ENCODE data around the gene PIGQ. TPM values are rescaled to one million over a fixed set of nuclear protein-coding genes. Genes with fewer than 3 reads are reported as not detected.
A peak's percentile ranks its signal among the peaks of the same experiment; 100 is the strongest.

PIGQ gene
- total and polyA plus RNA-seq, 2 of the 13 experiments (the other 11 are each of a cell fraction or from before 2014, with no cell fraction given), result 7.7 to 19.7 TPM

DNA sequence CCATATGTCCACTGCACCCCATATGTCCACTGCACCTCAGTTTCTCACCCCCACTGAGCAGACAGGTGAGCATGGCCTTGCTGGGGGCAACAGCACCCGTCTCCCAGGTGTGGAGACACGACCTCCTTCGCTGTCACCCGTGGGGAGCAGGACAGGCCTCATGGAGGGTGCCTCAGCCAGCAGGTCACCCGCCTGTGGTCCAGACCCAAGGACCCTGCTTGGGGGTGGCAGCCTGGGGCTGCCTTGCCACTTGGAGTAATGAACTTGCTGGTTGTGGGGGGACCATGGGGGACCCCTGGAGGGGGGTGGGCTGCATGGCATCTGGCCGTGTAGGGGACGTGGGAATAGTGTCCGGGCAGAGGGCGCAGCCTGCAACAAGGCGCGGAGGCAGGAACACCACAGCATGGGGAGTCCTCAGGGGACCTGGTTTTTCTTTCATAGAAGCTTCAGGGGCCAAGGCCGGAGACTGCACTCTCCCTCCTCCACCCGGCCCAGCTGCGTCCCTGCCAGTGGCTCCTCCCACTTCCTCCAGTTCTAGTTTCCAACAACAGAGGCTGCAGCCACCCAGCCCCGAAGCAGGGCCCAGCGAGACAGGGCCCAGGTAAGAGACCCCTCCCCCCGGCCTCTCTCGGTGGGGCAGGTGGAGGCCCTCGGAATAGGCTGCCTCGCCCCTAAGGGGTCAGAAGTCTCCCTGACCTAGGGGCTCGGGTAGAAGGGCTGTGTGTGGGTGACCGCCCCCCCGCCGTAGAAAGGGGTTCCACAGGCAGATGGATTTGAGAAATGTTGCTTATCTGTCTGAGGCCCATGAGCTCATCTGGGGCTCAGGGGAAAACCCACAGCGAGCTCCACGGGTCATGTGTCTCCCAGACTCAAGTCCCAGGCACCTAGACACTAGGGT is 3.0 kb upstream of the PIGQ start, which contains the start of gene NHLRC4 (continued):
- TF ChIP-seq PRDM10 (CRISPR knock-in tag; IDR thresholded peaks at IDR 0.05; ENCODE audit: low read depth) (0 out of 2 replicates have a peak, but pooled peaks have one; percentile 33), ELF3 (CRISPR knock-in tag; IDR thresholded peaks at IDR 0.05) (peak; percentile 45; the same call in 1 of the 2 replicates), XBP1 (CRISPR knock-in tag; IDR thresholded peaks at IDR 0.05) (no peak), ZNF770 (CRISPR knock-in tag; IDR thresholded peaks at IDR 0.05) (0 out of 2 replicates have a peak, but pooled peaks have one; percentile 10), SIN3B (IDR thresholded peaks at IDR 0.05; ENCODE audit: low read length) (no peak), CHCHD3 (CRISPR knock-in tag; IDR thresholded peaks at IDR 0.05) (no peak), ZNF589 (CRISPR knock-in tag; conservative IDR thresholded peaks at IDR 0.05) (no peak), HNRNPH1 (optimal IDR thresholded peaks at IDR 0.05; ENCODE audit: low read depth, low read length) (no peak), THYN1 (CRISPR knock-in tag; IDR thresholded peaks at IDR 0.05; ENCODE audit: borderline replicate concordance, low read depth) (no peak), NCOA5 (CRISPR knock-in tag; IDR thresholded peaks at IDR 0.05) (no peak), PATZ1 (CRISPR knock-in tag; IDR thresholded peaks at IDR 0.05) (0 out of 2 replicates have a peak, but pooled peaks have one; percentile 11), RXRA (CRISPR knock-in tag; IDR thresholded peaks at IDR 0.05) (peak; percentile 56; the same call in 1 of the 2 replicates), SP5 (CRISPR knock-in tag; IDR thresholded peaks at IDR 0.05; ENCODE audit: borderline replicate concordance, low read depth) (peak; percentile 80), ZMAT3 (CRISPR knock-in tag; conservative IDR thresholded peaks at IDR 0.05) (no peak), ZIK1 (CRISPR knock-in tag; IDR thresholded peaks at IDR 0.05; ENCODE audit: borderline replicate concordance, low read depth) (no peak), NFRKB (IDR thresholded peaks at IDR 0.05) (no peak)
- TF ChIP-seq, protein P1, sequence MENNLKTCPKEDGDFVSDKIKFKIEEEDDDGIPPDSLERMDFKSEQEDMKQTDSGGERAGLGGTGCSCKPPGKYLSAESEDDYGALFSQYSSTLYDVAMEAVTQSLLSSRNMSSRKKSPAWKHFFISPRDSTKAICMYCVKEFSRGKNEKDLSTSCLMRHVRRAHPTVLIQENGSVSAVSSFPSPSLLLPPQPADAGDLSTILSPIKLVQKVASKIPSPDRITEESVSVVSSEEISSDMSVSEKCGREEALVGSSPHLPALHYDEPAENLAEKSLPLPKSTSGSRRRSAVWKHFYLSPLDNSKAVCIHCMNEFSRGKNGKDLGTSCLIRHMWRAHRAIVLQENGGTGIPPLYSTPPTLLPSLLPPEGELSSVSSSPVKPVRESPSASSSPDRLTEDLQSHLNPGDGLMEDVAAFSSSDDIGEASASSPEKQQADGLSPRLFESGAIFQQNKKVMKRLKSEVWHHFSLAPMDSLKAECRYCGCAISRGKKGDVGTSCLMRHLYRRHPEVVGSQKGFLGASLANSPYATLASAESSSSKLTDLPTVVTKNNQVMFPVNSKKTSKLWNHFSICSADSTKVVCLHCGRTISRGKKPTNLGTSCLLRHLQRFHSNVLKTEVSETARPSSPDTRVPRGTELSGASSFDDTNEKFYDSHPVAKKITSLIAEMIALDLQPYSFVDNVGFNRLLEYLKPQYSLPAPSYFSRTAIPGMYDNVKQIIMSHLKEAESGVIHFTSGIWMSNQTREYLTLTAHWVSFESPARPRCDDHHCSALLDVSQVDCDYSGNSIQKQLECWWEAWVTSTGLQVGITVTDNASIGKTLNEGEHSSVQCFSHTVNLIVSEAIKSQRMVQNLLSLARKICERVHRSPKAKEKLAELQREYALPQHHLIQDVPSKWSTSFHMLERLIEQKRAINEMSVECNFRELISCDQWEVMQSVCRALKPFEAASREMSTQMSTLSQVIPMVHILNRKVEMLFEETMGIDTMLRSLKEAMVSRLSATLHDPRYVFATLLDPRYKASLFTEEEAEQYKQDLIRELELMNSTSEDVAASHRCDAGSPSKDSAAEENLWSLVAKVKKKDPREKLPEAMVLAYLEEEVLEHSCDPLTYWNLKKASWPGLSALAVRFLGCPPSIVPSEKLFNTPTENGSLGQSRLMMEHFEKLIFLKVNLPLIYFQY (CRISPR knock-in tag; IDR thresholded peaks at IDR 0.05; ENCODE audit: borderline replicate concordance), result no peak

Measured in HepG2 (cell line).